K562 (cell line): ENCODE measurements around the gene EML2. TPM values are rescaled to one million over a fixed set of nuclear protein-coding genes. Genes with fewer than 3 reads are reported as not detected.

ENCODE experiments used
- ADNP ChIP-seq: fragments of 200-800 bp; sonication (Bioruptor generic); IDR thresholded peaks from 2 replicates; pipeline ENCODE4 v1.6.1; 2016; ENCODE audit warnings: missing genetic modification characterization, missing compliant biosample characterization
- BRF1 ChIP-seq: IDR thresholded peaks from 3 replicates; pipeline ENCODE4 v1.6.1; 2011; ENCODE audit warnings: borderline replicate concordance, mild to moderate bottlenecking; ENCODE audit not compliant: insufficient read length; ENCODE audit errors: extremely low read depth
- CCNT2 ChIP-seq: IDR thresholded peaks from 2 replicates; pipeline ENCODE4 v1.6.1; 2011; ENCODE audit warnings: borderline replicate concordance, low read depth, mild to moderate bottlenecking, moderate library complexity, mixed read lengths, low read length; ENCODE audit not compliant: insufficient read length; ENCODE audit errors: extremely low read depth
- HDAC1 ChIP-seq, 2 experiments: fragments of 450-650 bp; IDR thresholded peaks; 2 replicates each; pipeline ENCODE4 v1.6.1; 2016 to 2017; ENCODE audit warnings: inconsistent platforms in 1 of 2, mild to moderate bottlenecking in 1 of 2, moderate library complexity in 1 of 2
- ILK ChIP-seq: fragments of 450-650 bp; IDR thresholded peaks from 2 replicates; pipeline ENCODE4 v1.6.1; 2016; ENCODE audit warnings: missing genetic modification characterization, low read depth, mild to moderate bottlenecking, missing compliant biosample characterization, moderate library complexity, borderline replicate concordance
- MEF2D ChIP-seq: conservative IDR thresholded peaks from 2 replicates; pipeline ENCODE4 v1.6.1; 2016; ENCODE audit warnings: low read depth, missing genetic modification characterization, missing compliant biosample characterization
- NCOA4 ChIP-seq: fragments of 450-650 bp; IDR thresholded peaks from 2 replicates; pipeline ENCODE4 v1.6.1; 2018; ENCODE audit warnings: mild to moderate bottlenecking; ENCODE audit not compliant: partially characterized antibody
- NFE2 ChIP-seq: IDR thresholded peaks from 2 replicates; pipeline ENCODE4 v1.6.1; 2014; ENCODE audit warnings: antibody characterized with exemption, low read depth
- SAP30 ChIP-seq: fragments of 200-600 bp; sonication (generic); IDR thresholded peaks from 2 replicates; pipeline ENCODE4 v1.6.1; 2012; ENCODE audit warnings: borderline replicate concordance, low read depth, mild to moderate bottlenecking, moderate library complexity, low read length, control low read depth, inconsistent platforms; ENCODE audit not compliant: insufficient read depth, poor library complexity, severe bottlenecking
- TCF7 ChIP-seq: sonication (generic); IDR thresholded peaks from 2 replicates; pipeline ENCODE4 v1.6.1; 2016; ENCODE audit warnings: antibody characterized with exemption, borderline replicate concordance
- ZNF76 ChIP-seq: fragments of 250-450 bp; sonication (Bioruptor Pico); IDR thresholded peaks from 2 replicates; pipeline ENCODE4 v1.4.0; 2020; ENCODE audit warnings: mild to moderate bottlenecking, moderate library complexity, borderline replicate concordance
- ZNF764 ChIP-seq: fragments of 250-450 bp; sonication (Bioruptor Pico); IDR thresholded peaks from 2 replicates; pipeline ENCODE4 v1.4.0; 2020; ENCODE audit warnings: low read depth, mild to moderate bottlenecking, moderate library complexity
- ZSCAN29 ChIP-seq: fragments of 450-650 bp; IDR thresholded peaks from 2 replicates; pipeline ENCODE4 v1.6.1; 2017
- polyA plus RNA-seq, 8 experiments: library from polyadenylated mRNA; depleted of rRNA in 4 of 8; stranded (reverse) in 5 of 8; unstranded in 3 of 8; fragments of >200 nt; fragmentation: Nextera tagmentation in 2 of 8; fragmentation: Illumina TruSeq in 1 of 8; extraction: Ambion mirVana in 2 of 8; extraction: Trizol in 1 of 8; gene quantifications; 2 replicates each; pipeline versions ENCODE4 v1.2.1 to v1.2.3, GENCODE V29; 2011 to 2014; ENCODE audit warnings: inconsistent platforms in 1 of 8, missing spikeins in 1 of 8
- total RNA-seq, 7 experiments: library from RNA; depleted of rRNA in 6 of 7; stranded (reverse); fragments of >200 nt in 6 of 7; fragmentation: Illumina TruSeq in 2 of 7; extraction: Trizol in 2 of 7; gene quantifications; 2 replicates each; pipeline versions ENCODE4 v1.2.1 to v1.2.3, GENCODE V29; 2011 to 2021; ENCODE audit warnings: low replicate concordance in 1 of 7
- TF ChIP-seq, protein P1 (sequence below), 2 experiments: fragments of 450-650 bp; IDR thresholded peaks; 2 replicates each; pipeline ENCODE4 v1.6.1; 2016; ENCODE audit warnings: mild to moderate bottlenecking in 2 of 2, borderline replicate concordance in 1 of 2, low read depth in 1 of 2, moderate library complexity in 1 of 2
- TF ChIP-seq, protein P2 (sequence below), 2 experiments: fragments of 200-800 bp in 1 of 2; sonication (Bioruptor generic) in 1 of 2; sonication (generic) in 1 of 2; formaldehyde crosslinking in 1 of 2; IDR thresholded peaks in 1 of 2; conservative IDR thresholded peaks in 1 of 2; 2 replicates each; pipeline versions ENCODE4 v1.5.0 to v1.6.1; 2016 to 2020; ENCODE audit warnings: missing compliant biosample characterization in 1 of 2, missing genetic modification characterization in 1 of 2, missing genetic modification reagents in 1 of 2

Gene EML2
- total and polyA plus RNA-seq, 9 of the 15 experiments (the other 6 are each of a cell fraction or from before 2014, with no cell fraction given): 2.6 to 69.6 (median 24.8) TPM

DNA sequence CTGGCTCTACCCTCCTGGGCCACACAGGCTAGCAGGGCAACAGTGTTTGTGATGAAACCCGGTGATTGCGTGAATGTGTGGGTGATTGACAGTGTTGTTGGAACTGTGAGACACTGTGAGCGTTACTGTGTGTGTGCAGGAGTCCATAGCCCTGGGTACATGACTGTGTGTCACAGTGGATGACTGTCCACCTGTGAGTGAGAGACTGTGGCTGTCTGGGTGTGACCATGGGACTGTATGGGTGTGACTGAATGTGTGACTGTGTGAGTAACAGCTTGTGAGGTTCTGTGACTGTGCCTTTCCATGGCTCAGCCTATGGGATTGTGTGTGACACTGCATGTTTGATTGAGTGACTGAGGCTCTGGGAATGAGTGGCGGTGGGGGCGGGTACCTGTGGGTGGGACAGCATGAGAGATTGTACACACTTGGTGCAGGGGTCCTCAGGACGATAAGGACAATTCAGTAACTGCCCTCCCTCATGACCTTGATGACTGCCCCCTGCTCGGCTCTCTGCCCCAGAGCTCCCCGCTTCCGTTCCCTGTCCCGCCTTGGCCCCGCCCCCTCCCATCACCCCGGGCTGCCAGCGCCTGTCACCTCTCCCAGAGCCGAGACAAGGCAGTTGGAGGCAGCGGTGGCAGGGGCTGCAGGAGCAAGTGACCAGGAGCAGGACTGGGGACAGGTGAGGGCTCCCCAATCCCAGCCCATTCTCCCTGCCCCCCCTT is 28.6 kb upstream of the EML2 start, which contains the start of gene GIPR (continued):
- TF ChIP-seq SAP30 (peak; percentile 63), ILK (tag) (no peak), ZSCAN29 (no peak), BRF1 (no peak), ADNP (no peak), HDAC1 (IDR thresholded peaks at IDR 0.05) (peak in 1 of 2 experiments; percentile 37; a peak in 1 of 4 replicates), ZNF76 (no peak), CCNT2 (no peak), NFE2 (peak; percentile 74), NCOA4 (no peak), ZNF764 (CRISPR knock-in tag) (no peak), MEF2D (no peak), TCF7 (no peak)
- TF ChIP-seq, protein P1, sequence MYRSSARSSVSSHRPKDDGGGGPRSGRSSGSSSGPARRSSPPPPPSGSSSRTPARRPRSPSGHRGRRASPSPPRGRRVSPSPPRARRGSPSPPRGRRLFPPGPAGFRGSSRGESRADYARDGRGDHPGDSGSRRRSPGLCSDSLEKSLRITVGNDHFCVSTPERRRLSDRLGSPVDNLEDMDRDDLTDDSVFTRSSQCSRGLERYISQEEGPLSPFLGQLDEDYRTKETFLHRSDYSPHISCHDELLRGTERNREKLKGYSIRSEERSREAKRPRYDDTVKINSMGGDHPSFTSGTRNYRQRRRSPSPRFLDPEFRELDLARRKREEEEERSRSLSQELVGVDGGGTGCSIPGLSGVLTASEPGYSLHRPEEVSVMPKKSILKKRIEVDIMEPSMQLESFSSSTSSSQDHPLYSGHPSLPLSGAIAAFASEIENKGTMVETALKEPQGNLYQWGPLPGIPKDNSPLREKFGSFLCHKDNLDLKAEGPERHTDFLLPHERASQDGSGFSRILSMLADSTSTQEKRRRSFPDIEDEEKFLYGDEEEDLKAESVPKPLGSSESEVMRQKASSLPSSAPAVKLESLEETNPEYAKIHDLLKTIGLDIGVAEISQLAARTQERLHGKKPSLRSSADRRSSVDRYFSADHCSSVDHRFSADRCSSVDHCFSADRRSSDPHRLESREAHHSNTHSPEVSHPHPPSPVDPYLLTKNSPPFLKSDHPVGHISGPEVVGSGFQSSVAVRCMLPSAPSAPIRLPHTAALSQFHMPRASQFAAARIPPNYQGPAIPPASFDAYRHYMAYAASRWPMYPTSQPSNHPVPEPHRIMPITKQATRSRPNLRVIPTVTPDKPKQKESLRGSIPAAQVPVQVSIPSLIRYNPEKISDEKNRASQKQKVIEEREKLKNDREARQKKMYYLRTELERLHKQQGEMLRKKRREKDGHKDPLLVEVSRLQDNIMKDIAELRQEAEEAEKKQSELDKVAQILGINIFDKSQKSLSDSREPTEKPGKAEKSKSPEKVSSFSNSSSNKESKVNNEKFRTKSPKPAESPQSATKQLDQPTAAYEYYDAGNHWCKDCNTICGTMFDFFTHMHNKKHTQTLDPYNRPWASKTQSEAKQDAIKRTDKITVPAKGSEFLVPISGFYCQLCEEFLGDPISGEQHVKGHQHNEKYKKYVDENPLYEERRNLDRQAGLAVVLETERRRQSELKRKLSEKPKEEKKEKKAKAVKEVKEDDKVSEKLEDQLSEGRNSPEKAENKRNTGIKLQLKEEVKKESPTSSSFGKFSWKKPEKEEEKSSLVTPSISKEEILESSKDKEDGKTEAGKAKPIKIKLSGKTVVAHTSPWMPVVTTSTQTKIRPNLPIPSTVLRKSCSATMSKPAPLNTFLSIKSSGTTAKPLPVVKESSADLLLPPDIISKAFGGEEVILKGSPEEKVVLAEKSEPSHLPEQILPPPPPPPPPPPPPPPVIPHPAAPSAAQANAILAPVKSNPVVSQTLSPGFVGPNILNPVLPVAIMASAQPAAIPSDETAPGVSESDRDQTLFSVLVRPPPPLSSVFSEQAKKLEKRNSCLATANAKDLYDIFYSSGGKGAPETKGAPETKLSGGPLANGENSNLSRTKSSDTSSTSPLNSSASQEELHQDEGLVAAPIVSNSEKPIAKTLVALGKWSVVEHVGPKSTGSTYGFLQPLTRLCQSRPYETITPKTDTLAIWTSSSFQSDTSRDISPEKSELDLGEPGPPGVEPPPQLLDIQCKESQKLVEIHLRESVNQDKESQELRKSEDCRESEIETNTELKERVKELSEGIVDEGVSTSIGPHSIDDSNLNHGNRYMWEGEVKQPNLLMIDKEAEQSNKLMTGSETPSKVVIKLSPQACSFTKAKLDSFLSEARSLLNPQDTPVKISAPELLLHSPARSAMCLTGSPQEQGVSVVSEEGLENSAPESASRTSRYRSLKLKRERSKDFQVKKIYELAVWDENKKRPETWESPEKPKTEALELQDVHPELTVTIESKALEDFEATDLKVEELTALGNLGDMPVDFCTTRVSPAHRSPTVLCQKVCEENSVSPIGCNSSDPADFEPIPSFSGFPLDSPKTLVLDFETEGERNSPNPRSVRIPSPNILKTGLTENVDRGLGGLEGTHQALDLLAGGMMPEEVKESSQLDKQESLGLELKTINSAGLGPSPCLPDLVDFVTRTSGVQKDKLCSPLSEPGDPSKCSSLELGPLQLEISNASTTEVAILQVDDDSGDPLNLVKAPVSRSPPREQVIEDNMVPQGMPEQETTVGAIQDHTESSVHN (IDR thresholded peaks at IDR 0.05; ENCODE audit: borderline replicate concordance in 1 of 2, low read depth in 1 of 2): no peak
- TF ChIP-seq, protein P2, sequence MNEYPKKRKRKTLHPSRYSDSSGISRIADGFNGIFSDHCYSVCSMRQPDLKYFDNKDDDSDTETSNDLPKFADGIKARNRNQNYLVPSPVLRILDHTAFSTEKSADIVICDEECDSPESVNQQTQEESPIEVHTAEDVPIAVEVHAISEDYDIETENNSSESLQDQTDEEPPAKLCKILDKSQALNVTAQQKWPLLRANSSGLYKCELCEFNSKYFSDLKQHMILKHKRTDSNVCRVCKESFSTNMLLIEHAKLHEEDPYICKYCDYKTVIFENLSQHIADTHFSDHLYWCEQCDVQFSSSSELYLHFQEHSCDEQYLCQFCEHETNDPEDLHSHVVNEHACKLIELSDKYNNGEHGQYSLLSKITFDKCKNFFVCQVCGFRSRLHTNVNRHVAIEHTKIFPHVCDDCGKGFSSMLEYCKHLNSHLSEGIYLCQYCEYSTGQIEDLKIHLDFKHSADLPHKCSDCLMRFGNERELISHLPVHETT (CRISPR knock-in tag; conservative IDR thresholded peaks at IDR 0.05 in 1 of 2, IDR thresholded peaks at IDR 0.05 in 1 of 2): no peak
